AML-193 (cell line): Measurements from ENCODE around the gene ASMT.
"Not testable (repeated sequence)": the region's sequence is repeated elsewhere in the genome, so short reads cannot be mapped to it uniquely, and the experiment has no call there.

Experiments used
- DNase-seq, 2 experiments: peaks; one replicate each; lab custom pipeline; 2025; lab: John Stamatoyannopoulos, UW

ASMT gene

GRCh38 chrX:1598021-1598875 is 16.6 kb upstream of the ASMT start:
- DNase-seq: no peak

- no peak for DNase-seq
These were observed 15.7 kb upstream of the ASMT start for GRCh38 chrX:1598876-1599790.

GRCh38 chrX:1599791-1600405 is 15.0 kb upstream of the ASMT start:
- DNase-seq: no peak

- no peak for DNase-seq
These were observed 14.3 kb upstream of the ASMT start for GRCh38 chrX:1600406-1601050.

GRCh38 chrX:1601051-1601767 is 13.7 kb upstream of the ASMT start:
- no peak for DNase-seq

- no peak for DNase-seq
These were observed 13.1 kb upstream of the ASMT start for GRCh38 chrX:1601768-1602085.

GRCh38 chrX:1602299-1602698 is 12.6 kb upstream of the ASMT start:
- DNase-seq: no peak

GRCh38 chrX:1606496-1606895 is 8.4 kb upstream of the ASMT start:
- DNase-seq: no peak

GRCh38 chrX:1609311-1609710 is 5.5 kb upstream of the ASMT start:
- DNase-seq: no peak

- no peak for DNase-seq
These were observed 5.1 kb upstream of the ASMT start for GRCh38 chrX:1609762-1610161.

GRCh38 chrX:1610166-1610565 is 4.7 kb upstream of the ASMT start:
- DNase-seq: no peak

- no peak for DNase-seq
These were observed 4.1 kb upstream of the ASMT start for GRCh38 chrX:1610736-1611135.

- no peak for DNase-seq
These were observed 2.1 kb upstream of the ASMT start for GRCh38 chrX:1612641-1613286.

- no peak for DNase-seq
These were observed 3.8 kb downstream of the ASMT start for GRCh38 chrX:1618689-1619088.

- no peak for DNase-seq
These were observed 8.8 kb downstream of the ASMT start for GRCh38 chrX:1623691-1624090.

- not testable (repeated sequence) for DNase-seq
These were observed 9.4 kb downstream of the ASMT start for GRCh38 chrX:1624158-1624860.

- not testable (repeated sequence) for DNase-seq
These were observed 10.0 kb downstream of the ASMT start for GRCh38 chrX:1624861-1625215.

- DNase-seq: no peak
These were observed 14.4 kb downstream of the ASMT start for GRCh38 chrX:1629244-1629643.

GRCh38 chrX:1646009-1646408 is 31.1 kb downstream of the ASMT start:
- DNase-seq: no peak

- DNase-seq: no peak
These were observed 34.8 kb downstream of the ASMT start for GRCh38 chrX:1649621-1650020.
